ENCODE results near the gene C1GALT1.
"Not testable (repeated sequence)": the region's sequence is repeated elsewhere in the genome, so short reads cannot be mapped to it uniquely, and the experiment has no call there.

Gene C1GALT1

DNA sequence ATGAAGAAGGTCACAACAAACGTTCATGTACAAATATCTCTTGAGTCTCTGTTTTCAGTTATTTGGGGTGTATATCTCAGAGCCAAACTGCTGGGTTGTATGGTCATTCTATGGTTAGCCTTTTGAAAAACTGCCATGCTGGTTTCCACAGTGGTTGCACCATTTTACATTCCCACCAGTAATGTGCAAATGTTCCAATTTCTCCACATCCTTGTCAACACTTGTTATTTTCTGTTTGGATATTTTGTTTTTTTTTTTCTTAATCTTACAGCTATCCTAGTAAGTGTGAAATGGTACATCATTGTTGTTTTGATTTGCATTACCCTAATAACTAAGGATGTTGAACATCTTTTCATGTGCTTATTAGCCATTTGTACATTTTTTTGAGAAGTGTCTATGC lies 13.0 kb upstream of the C1GALT1 start:
- DNase-seq (ENCODE audit: low spot score) = no peak

- DNase-seq (ENCODE audit: low spot score) = no peak
Observed at GRCh38 chr7:7173956-7174632, 8.2 kb upstream of the C1GALT1 start.

- DNase-seq (ENCODE audit: low spot score) = no peak
Observed at GRCh38 chr7:7175075-7175695, 7.2 kb upstream of the C1GALT1 start.

GRCh38 chr7:7176406-7177043 lies 5.8 kb upstream of the C1GALT1 start:
- no peak for DNase-seq (ENCODE audit: low spot score)

DNA sequence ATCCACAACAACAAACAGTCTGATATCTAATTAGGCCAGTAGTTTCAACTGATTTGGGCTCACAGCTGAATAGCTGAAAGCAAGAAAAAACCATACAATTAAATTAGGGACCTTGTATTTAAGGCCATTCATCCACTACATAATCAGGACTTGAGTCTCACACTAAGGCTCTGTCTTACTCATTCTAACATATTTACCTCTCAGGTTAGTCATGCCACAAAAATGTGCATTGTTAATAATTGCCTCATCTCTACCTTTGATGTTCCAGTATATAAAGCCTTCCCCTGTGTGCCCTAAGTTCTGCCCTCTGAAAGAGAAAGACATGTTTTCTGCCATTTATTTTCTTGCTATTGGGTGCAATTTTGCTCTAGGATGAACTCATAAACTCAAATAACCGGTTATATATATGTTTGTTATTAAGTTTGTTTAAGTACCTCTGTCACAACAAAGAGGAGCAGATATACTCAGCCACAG lies 5.3 kb upstream of the C1GALT1 start:
- DNase-seq (ENCODE audit: low spot score) = no peak

GRCh38 chr7:7178081-7178480 lies 4.3 kb upstream of the C1GALT1 start:
- no peak for DNase-seq (ENCODE audit: low spot score)

- no peak for DNase-seq (ENCODE audit: low spot score)
Observed at GRCh38 chr7:7178906-7179305, 3.4 kb upstream of the C1GALT1 start.

GRCh38 chr7:7180725-7181449 lies 1.5 kb upstream of the C1GALT1 start:
- DNase-seq (ENCODE audit: low spot score) = no peak

DNA sequence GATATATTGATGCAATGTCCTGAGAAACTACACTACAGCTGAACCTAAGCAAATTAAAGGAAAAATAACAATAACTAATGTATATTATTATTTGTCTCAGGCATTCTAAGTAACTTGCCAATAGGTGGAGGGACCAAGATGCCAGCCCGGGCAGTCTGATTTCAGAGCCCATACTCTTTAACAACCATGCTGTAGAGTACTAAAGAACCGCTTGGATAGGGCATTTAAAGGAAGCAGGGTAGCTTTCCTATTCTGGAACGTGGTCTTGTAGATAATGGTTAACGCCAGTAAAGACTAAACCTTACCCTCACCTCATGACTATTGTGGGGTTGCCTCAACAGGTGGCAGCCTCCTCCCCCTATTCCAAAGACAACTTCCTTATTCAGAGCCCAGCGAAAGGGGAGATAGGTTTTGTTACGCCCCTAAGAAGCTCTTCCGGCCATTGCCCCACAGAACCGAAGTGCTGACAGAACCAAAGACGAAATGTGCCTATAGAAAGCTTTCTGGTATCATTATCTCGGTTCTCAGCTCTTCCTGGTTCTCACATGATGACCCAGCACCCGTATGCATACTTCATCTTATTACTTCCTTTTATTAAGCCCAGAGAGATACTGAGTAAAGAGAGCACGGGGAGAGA lies 707 bp upstream of the C1GALT1 start:
- DNase-seq (ENCODE audit: low spot score) = peak; percentile 47

DNA sequence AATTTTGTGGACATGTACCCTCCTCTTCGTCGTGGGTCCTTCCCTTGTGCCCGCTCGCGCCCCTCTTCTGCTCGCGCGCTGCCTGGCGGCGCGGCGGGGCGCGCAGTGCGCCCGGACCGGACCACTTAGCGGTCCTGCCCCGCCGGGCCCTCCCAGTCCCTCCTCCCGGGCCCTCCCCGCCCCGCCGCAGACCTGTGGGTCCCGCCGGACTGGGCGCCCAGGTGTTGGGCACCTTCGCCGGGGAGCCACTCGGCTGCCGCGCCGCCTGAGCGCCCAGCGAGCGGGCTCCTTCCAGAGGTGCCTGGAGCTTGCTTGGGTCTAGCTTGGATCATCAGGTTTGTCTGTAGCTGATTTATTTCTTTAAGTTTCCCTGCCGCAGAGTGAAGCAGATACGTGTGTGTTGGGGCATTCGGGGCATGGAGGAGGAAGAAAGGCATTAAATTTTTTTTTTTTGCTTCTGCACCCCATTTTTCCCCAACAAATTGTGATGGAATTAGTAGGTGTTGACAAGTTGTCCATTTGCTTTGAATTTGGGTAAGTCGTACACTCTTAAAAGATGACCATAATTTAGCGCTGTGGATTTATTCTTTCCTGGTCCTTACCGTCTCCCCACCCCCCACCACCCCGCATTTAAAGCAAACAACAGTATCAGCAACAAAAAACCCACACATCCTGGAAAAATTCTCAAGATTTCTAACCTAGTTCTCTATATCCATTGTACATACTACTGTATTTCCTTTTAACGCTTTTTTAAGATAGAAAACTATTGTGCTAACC lies 905 bp downstream of the C1GALT1 start:
- peak; percentile 36 for DNase-seq (ENCODE audit: low spot score)

- DNase-seq (ENCODE audit: low spot score) = no peak
Observed at GRCh38 chr7:7183838-7184463, 1.6 kb downstream of the C1GALT1 start.

DNA sequence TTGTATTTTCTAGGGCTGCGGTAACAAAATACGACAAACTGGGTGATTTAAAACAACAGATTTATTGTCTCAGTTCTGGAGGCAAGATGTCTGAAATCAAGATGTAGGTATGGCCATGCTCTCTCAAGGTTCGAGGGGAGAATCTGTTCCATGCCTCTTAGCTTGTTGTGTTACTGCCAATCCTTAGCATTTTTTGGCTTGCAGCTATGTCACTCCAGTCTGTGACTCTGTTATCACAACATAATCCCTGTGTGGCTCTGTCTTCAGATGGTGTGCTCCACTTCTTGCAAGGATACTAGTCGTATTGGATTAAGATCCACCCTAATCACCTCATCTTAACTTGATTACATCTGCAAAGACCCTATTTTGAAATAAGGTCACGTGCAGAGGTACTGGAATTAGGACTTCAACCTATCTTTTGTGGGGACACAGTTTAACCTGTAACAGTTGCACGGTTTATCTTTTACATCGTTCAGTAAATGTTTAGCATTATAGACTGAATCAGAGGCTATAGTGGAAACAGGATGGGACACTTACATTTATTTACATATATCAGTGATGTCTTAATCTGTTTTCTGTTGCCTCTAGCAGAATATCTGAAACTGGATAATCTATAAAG lies 3.1 kb downstream of the C1GALT1 start:
- no peak for DNase-seq (ENCODE audit: low spot score)

GRCh38 chr7:7188091-7188490 lies 5.7 kb downstream of the C1GALT1 start:
- DNase-seq (ENCODE audit: low spot score) = no peak

DNA sequence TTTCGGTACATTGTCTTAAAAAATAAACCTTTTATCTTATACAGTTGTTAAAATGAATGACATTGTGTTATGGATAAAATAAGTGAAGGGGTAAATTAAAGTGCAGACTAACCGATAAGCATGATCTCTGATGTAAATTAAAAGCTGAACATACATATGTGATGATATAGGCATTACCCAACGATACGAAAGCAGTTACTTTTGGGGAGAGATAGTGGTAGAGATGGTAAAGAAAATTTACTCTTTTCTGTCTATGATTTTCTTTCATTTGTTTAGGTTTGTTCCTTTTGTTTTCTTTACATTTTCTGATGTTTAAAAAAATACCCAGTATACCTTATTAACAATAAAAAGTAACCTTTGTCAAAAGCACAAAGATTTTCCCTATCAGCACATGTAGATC lies 6.4 kb downstream of the C1GALT1 start:
- DNase-seq (ENCODE audit: low spot score) = no peak

GRCh38 chr7:7190142-7190541 lies 7.8 kb downstream of the C1GALT1 start:
- peak; percentile 42 for DNase-seq (ENCODE audit: low spot score)

DNA sequence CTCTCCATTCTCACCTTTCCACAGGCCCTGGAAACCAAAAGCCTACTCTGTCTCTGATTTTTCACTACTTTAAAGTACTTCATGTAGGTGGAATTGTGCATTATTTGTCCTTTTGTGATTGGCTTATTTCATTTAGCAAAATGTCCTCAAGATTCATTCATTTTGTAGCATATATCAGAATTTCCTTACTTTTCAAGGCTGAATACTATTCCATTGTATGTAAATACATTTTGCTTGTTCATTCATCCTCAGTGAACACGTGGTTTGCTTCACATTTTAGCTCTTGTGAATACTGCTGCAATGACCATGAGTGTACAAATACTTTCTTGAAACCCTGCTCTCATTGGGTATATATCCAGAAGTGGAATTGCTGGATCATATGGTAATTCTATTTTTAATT lies 8.8 kb downstream of the C1GALT1 start:
- no peak for DNase-seq (ENCODE audit: low spot score)

GRCh38 chr7:7192798-7193788 lies 10.7 kb downstream of the C1GALT1 start:
- DNase-seq (ENCODE audit: low spot score) = not testable (repeated sequence)

DNA sequence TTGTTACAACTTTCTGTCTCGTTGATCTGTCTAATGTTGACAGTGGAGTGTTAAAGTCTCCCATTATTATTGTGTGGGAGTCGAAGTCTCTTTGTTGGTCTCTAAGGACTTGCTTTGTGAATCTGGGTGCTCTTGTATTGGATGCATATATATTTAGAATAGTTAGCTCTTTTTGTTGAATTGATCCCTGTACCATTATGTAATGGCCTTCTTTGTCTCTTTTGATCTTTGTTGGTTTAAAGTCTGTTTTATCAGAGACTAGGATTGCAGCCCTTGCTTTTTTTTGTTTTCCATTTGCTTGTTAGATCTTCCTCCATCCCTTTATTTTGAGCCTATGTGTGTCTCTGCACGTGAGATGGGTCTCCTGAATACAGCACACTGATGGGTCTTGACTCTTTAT lies 17.2 kb downstream of the C1GALT1 start:
- not testable (repeated sequence) for DNase-seq (ENCODE audit: low spot score)

DNA sequence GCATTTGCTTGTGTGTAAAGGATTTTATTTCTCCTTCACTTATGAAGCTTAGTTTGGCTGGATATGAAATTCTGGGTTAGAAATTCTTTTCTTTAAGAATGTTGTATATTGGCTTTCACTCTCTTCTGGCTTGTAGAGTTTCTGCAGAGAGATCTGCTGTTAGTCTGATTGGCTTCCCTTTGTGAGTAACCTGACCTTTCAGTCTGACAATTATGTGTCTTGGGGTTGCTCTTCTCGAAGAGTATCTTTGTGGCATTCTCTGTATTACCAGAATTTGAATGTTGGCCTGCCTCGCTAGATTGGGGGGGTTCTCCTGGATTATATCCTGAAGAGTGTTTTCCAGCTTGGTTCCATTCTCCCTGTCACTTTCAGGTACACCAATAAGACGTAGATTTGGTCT lies 17.9 kb downstream of the C1GALT1 start:
- not testable (repeated sequence) for DNase-seq (ENCODE audit: low spot score)
